ENCODE data around the gene JAML.

JAML gene

GRCh38 chr11:118215765-118216164 is 9.0 kb downstream of the JAML start:
- DNase-seq (ENCODE audit: low spot score): no peak

- no peak for DNase-seq (ENCODE audit: low spot score)
Observed at GRCh38 chr11:118215262-118215661, 9.5 kb downstream of the JAML start.

- no peak for DNase-seq (ENCODE audit: low spot score)
Observed at GRCh38 chr11:118214210-118214914, 10.4 kb downstream of the JAML start.

GRCh38 chr11:118213781-118214180 is 11.0 kb downstream of the JAML start:
- DNase-seq (ENCODE audit: low spot score): no peak

- DNase-seq (ENCODE audit: low spot score): no peak
Observed at GRCh38 chr11:118213201-118213600, 11.6 kb downstream of the JAML start.

- no peak for DNase-seq (ENCODE audit: low spot score)
Observed at GRCh38 chr11:118212781-118213191, 12.0 kb downstream of the JAML start.

GRCh38 chr11:118212131-118212725 is 12.6 kb downstream of the JAML start:
- no peak for DNase-seq (ENCODE audit: low spot score)

GRCh38 chr11:118211006-118211405 is 13.8 kb downstream of the JAML start:
- DNase-seq (ENCODE audit: low spot score): no peak

- DNase-seq (ENCODE audit: low spot score): no peak
Observed at GRCh38 chr11:118210323-118210722, 14.5 kb downstream of the JAML start.

- no peak for DNase-seq (ENCODE audit: low spot score)
Observed at GRCh38 chr11:118209033-118209432, 15.8 kb downstream of the JAML start.

GRCh38 chr11:118207079-118207478 is 17.7 kb downstream of the JAML start:
- DNase-seq (ENCODE audit: low spot score): no peak

GRCh38 chr11:118206391-118207031 is 18.3 kb downstream of the JAML start:
- no peak for DNase-seq (ENCODE audit: low spot score)

- no peak for DNase-seq (ENCODE audit: low spot score)
Observed at GRCh38 chr11:118205606-118206378, 19.0 kb downstream of the JAML start.

- DNase-seq (ENCODE audit: low spot score): no peak
Observed at GRCh38 chr11:118202599-118203422, 22.0 kb downstream of the JAML start.

GRCh38 chr11:118201966-118202365 is 22.8 kb downstream of the JAML start:
- no peak for DNase-seq (ENCODE audit: low spot score)

- no peak for DNase-seq (ENCODE audit: low spot score)
Observed at GRCh38 chr11:118200901-118201680, 23.7 kb downstream of the JAML start.

GRCh38 chr11:118200497-118200896 is 24.3 kb downstream of the JAML start:
- DNase-seq (ENCODE audit: low spot score): no peak

- no peak for DNase-seq (ENCODE audit: low spot score)
Observed at GRCh38 chr11:118199135-118199534, 25.7 kb downstream of the JAML start.

- peak; percentile 70 for DNase-seq (ENCODE audit: low spot score)
Observed at GRCh38 chr11:118198370-118198769, 26.4 kb downstream of the JAML start.

GRCh38 chr11:118194835-118195627 is 29.8 kb downstream of the JAML start:
- DNase-seq (ENCODE audit: low spot score): no peak

All from RKO (cell line).